HEK293 (cell line): Measurements from ENCODE around the gene CWC25.

Source experiments
- GFI1B ChIP-seq: fragments of 450-650 bp; formaldehyde crosslinking; IDR thresholded peaks from 2 replicates; pipeline ENCODE4 v1.5.1; 2016; ENCODE audit warnings: missing biosample characterization, missing genetic modification characterization
- IKZF3 ChIP-seq: fragments of 450-650 bp; IDR thresholded peaks from 2 replicates; pipeline ENCODE4 v1.5.0; 2018; ENCODE audit warnings: missing biosample characterization, mild to moderate bottlenecking, missing genetic modification characterization, moderate library complexity
- MEIS1 ChIP-seq: sonication (generic); formaldehyde crosslinking; IDR thresholded peaks from 2 replicates; pipeline ENCODE4 v1.8.1; 2022; ENCODE audit warnings: missing genetic modification reagents, mild to moderate bottlenecking, borderline replicate concordance
- PRDM6 ChIP-seq: fragments of 450-650 bp; formaldehyde crosslinking; IDR thresholded peaks from 2 replicates; pipeline ENCODE4 v1.5.1; 2017; ENCODE audit warnings: missing biosample characterization, missing genetic modification characterization
- YY1 ChIP-seq: fragments of 450-650 bp; formaldehyde crosslinking; IDR thresholded peaks from 2 replicates; pipeline ENCODE4 v1.5.1; 2018; ENCODE audit warnings: missing biosample characterization, missing genetic modification characterization
- ZBTB48 ChIP-seq: fragments of 450-650 bp; formaldehyde crosslinking; IDR thresholded peaks from 2 replicates; pipeline ENCODE4 v1.5.1; 2016; ENCODE audit warnings: missing biosample characterization, missing genetic modification characterization
- ZBTB7A ChIP-seq: fragments of 450-650 bp; formaldehyde crosslinking; IDR thresholded peaks from 2 replicates; pipeline ENCODE4 v1.5.1; 2016; ENCODE audit warnings: low read depth, missing biosample characterization, missing genetic modification characterization
- ZFHX2 ChIP-seq: fragments of 450-650 bp; formaldehyde crosslinking; conservative IDR thresholded peaks from 2 replicates; pipeline ENCODE4 v1.5.1; 2016; ENCODE audit warnings: missing biosample characterization, missing genetic modification characterization
- ZFP41 ChIP-seq: fragments of 450-650 bp; formaldehyde crosslinking; IDR thresholded peaks from 2 replicates; pipeline ENCODE4 v1.5.1; 2016; ENCODE audit warnings: missing biosample characterization, missing genetic modification characterization, borderline replicate concordance
- ZFP69B ChIP-seq: fragments of 450-650 bp; formaldehyde crosslinking; IDR thresholded peaks from 2 replicates; pipeline ENCODE4 v1.5.1; 2016; ENCODE audit warnings: missing biosample characterization, missing genetic modification characterization
- ZIC2 ChIP-seq: fragments of 450-650 bp; formaldehyde crosslinking; IDR thresholded peaks from 2 replicates; pipeline ENCODE4 v1.5.1; 2016; ENCODE audit warnings: missing biosample characterization, missing genetic modification characterization
- ZNF114 ChIP-seq: fragments of 450-650 bp; formaldehyde crosslinking; IDR thresholded peaks from 2 replicates; pipeline ENCODE4 v1.5.0; 2017; ENCODE audit warnings: missing biosample characterization, missing genetic modification characterization
- ZNF132 ChIP-seq: fragments of 450-650 bp; formaldehyde crosslinking; IDR thresholded peaks from 2 replicates; pipeline ENCODE4 v1.5.1; 2017; ENCODE audit warnings: missing biosample characterization, missing genetic modification characterization, borderline replicate concordance
- ZNF155 ChIP-seq: fragments of 450-650 bp; formaldehyde crosslinking; IDR thresholded peaks from 2 replicates; pipeline ENCODE4 v1.5.1; 2016; ENCODE audit warnings: missing biosample characterization, missing genetic modification characterization
- ZNF157 ChIP-seq: fragments of 450-650 bp; formaldehyde crosslinking; IDR thresholded peaks from 2 replicates; pipeline ENCODE4 v1.5.1; 2016; ENCODE audit warnings: missing biosample characterization, missing genetic modification characterization
- ZNF174 ChIP-seq: fragments of 450-650 bp; formaldehyde crosslinking; IDR thresholded peaks from 2 replicates; pipeline ENCODE4 v1.5.0; 2017; ENCODE audit warnings: missing biosample characterization, mild to moderate bottlenecking, missing genetic modification characterization
- ZNF274 ChIP-seq, 2 experiments: fragments of 200-500 bp in 1 of 2; fragments of 450-650 bp in 1 of 2; sonication (Bioruptor generic) in 1 of 2; formaldehyde crosslinking in 1 of 2; IDR thresholded peaks; 2 replicates each; pipeline versions ENCODE4 v1.5.1 to v1.6.1; 2014 to 2016; ENCODE audit warnings: borderline replicate concordance in 1 of 2, inconsistent platforms in 1 of 2, low read length in 1 of 2, missing biosample characterization in 1 of 2, missing genetic modification characterization in 1 of 2
- ZNF280C ChIP-seq: fragments of 450-650 bp; formaldehyde crosslinking; IDR thresholded peaks from 2 replicates; pipeline ENCODE4 v1.5.1; 2016; ENCODE audit warnings: missing biosample characterization, missing genetic modification characterization
- ZNF324 ChIP-seq: fragments of 450-650 bp; formaldehyde crosslinking; IDR thresholded peaks from 2 replicates; pipeline ENCODE4 v1.5.1; 2016; ENCODE audit warnings: missing biosample characterization, missing genetic modification characterization
- ZNF341 ChIP-seq: fragments of 450-650 bp; formaldehyde crosslinking; IDR thresholded peaks from 2 replicates; pipeline ENCODE4; 2016; ENCODE audit warnings: low read depth, missing biosample characterization, missing genetic modification characterization
- ZNF37A ChIP-seq: fragments of 450-650 bp; IDR thresholded peaks from 2 replicates; pipeline ENCODE4 v1.5.1; 2018; ENCODE audit warnings: missing biosample characterization, missing genetic modification characterization
- ZNF473 ChIP-seq: fragments of 450-650 bp; formaldehyde crosslinking; IDR thresholded peaks from 2 replicates; pipeline ENCODE4 v1.5.1; 2017; ENCODE audit warnings: missing biosample characterization, missing genetic modification characterization
- ZNF510 ChIP-seq: fragments of 450-650 bp; formaldehyde crosslinking; IDR thresholded peaks from 2 replicates; pipeline ENCODE4 v1.5.1; 2018; ENCODE audit warnings: mild to moderate bottlenecking, missing genetic modification characterization, missing biosample characterization; ENCODE audit not compliant: insufficient replicate concordance
- ZNF529 ChIP-seq: fragments of 450-650 bp; formaldehyde crosslinking; IDR thresholded peaks from 2 replicates; pipeline ENCODE4 v1.5.1; 2017; ENCODE audit warnings: missing genetic modification characterization, missing biosample characterization; ENCODE audit not compliant: insufficient replicate concordance
- ZNF549 ChIP-seq: fragments of 450-650 bp; IDR thresholded peaks from 2 replicates; pipeline ENCODE4 v1.5.1; 2018; ENCODE audit warnings: missing biosample characterization, missing genetic modification characterization, mild to moderate bottlenecking, inconsistent platforms, moderate library complexity
- ZNF623 ChIP-seq: fragments of 450-650 bp; formaldehyde crosslinking; IDR thresholded peaks from 2 replicates; pipeline ENCODE4 v1.5.1; 2016; ENCODE audit warnings: missing biosample characterization, missing genetic modification characterization
- ZNF629 ChIP-seq: fragments of 450-650 bp; formaldehyde crosslinking; IDR thresholded peaks from 2 replicates; pipeline ENCODE4 v1.5.1; 2017; ENCODE audit warnings: missing biosample characterization, missing genetic modification characterization
- ZNF658 ChIP-seq: fragments of 450-650 bp; formaldehyde crosslinking; IDR thresholded peaks from 2 replicates; pipeline ENCODE4; 2016; ENCODE audit warnings: missing biosample characterization, missing genetic modification characterization
- ZNF768 ChIP-seq: fragments of 450-650 bp; formaldehyde crosslinking; IDR thresholded peaks from 2 replicates; pipeline ENCODE4 v1.5.1; 2018; ENCODE audit warnings: missing biosample characterization, mild to moderate bottlenecking, missing genetic modification characterization
- TF ChIP-seq, protein P1 (sequence below): fragments of 450-650 bp; formaldehyde crosslinking; conservative IDR thresholded peaks from 2 replicates; pipeline ENCODE4 v1.5.1; 2016; ENCODE audit warnings: low read depth, missing biosample characterization, missing genetic modification characterization
- TF ChIP-seq, protein P2 (sequence below): fragments of 450-650 bp; formaldehyde crosslinking; IDR thresholded peaks from 2 replicates; pipeline ENCODE4 v1.5.1; 2016; ENCODE audit warnings: missing biosample characterization, missing genetic modification characterization

Gene CWC25

GRCh38 chr17:38853292-38854219, 28.4 kb upstream of the CWC25 start, which contains the start of gene RPL23 (continued):
- TF ChIP-seq, protein P1, sequence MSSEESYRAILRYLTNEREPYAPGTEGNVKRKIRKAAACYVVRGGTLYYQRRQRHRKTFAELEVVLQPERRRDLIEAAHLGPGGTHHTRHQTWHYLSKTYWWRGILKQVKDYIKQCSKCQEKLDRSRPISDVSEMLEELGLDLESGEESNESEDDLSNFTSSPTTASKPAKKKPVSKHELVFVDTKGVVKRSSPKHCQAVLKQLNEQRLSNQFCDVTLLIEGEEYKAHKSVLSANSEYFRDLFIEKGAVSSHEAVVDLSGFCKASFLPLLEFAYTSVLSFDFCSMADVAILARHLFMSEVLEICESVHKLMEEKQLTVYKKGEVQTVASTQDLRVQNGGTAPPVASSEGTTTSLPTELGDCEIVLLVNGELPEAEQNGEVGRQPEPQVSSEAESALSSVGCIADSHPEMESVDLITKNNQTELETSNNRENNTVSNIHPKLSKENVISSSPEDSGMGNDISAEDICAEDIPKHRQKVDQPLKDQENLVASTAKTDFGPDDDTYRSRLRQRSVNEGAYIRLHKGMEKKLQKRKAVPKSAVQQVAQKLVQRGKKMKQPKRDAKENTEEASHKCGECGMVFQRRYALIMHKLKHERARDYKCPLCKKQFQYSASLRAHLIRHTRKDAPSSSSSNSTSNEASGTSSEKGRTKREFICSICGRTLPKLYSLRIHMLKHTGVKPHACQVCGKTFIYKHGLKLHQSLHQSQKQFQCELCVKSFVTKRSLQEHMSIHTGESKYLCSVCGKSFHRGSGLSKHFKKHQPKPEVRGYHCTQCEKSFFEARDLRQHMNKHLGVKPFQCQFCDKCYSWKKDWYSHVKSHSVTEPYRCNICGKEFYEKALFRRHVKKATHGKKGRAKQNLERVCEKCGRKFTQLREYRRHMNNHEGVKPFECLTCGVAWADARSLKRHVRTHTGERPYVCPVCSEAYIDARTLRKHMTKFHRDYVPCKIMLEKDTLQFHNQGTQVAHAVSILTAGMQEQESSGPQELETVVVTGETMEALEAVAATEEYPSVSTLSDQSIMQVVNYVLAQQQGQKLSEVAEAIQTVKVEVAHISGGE (tag by site-specific recombination): peak; percentile 74
- no peak for TF ChIP-seq GFI1B (tag by site-specific recombination)
- no peak for TF ChIP-seq ZNF114 (tag by site-specific recombination)
- no peak for TF ChIP-seq ZNF274 (IDR thresholded peaks at IDR 0.05; ENCODE audit: low read length)
- no peak for TF ChIP-seq ZNF274 (tag by site-specific recombination; IDR thresholded peaks at IDR 0.05; ENCODE audit: borderline replicate concordance)
- no peak for TF ChIP-seq ZNF768
- TF ChIP-seq MEIS1 (CRISPR knock-in tag): no peak
- TF ChIP-seq ZNF629 (tag by site-specific recombination): peak; percentile 100
- TF ChIP-seq ZNF623: no peak
- TF ChIP-seq YY1 (tag by site-specific recombination): peak; percentile 69
- TF ChIP-seq ZNF341: peak; percentile 39; the same call in 1 of the 2 replicates
- TF ChIP-seq PRDM6 (tag by site-specific recombination): no peak
- TF ChIP-seq ZNF37A: no peak
- TF ChIP-seq ZNF324: peak; percentile 61; the same call in 1 of the 2 replicates
- 0 out of 2 replicates have a peak, but pooled peaks have one; percentile 45 for TF ChIP-seq IKZF3 (tag by site-specific recombination)
- no peak for TF ChIP-seq ZNF174 (tag by site-specific recombination)
- TF ChIP-seq ZFHX2 (tag by site-specific recombination): peak; percentile 66
- no peak for TF ChIP-seq ZNF132 (tag by site-specific recombination)
- TF ChIP-seq ZFP69B (tag by site-specific recombination): peak; percentile 74
- TF ChIP-seq ZNF473 (tag by site-specific recombination): no peak
- TF ChIP-seq ZBTB48 (tag by site-specific recombination): peak; percentile 44; the same call in 1 of the 2 replicates
- TF ChIP-seq ZNF529 (tag by site-specific recombination): no peak
- TF ChIP-seq ZNF157 (tag by site-specific recombination): no peak
- no peak for TF ChIP-seq ZNF549 (tag by site-specific recombination)
- no peak for TF ChIP-seq ZNF510 (tag by site-specific recombination)
- TF ChIP-seq ZBTB7A (tag by site-specific recombination): no peak
- TF ChIP-seq, protein P2, sequence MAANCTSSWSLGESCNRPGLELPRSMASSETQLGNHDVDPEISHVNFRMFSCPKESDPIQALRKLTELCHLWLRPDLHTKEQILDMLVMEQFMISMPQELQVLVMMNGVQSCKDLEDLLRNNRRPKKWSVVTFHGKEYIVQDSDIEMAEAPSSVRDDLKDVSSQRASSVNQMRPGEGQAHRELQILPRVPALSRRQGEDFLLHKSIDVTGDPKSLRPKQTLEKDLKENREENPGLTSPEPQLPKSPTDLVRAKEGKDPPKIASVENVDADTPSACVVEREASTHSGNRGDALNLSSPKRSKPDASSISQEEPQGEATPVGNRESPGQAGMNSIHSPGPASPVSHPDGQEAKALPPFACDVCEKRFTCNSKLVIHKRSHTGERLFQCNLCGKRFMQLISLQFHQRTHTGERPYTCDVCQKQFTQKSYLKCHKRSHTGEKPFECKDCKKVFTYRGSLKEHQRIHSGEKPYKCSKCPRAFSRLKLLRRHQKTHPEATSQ: no peak
- TF ChIP-seq ZIC2: no peak
- TF ChIP-seq ZFP41 (tag by site-specific recombination): no peak
- TF ChIP-seq ZNF280C (tag by site-specific recombination): no peak
- TF ChIP-seq ZNF658: no peak
- no peak for TF ChIP-seq ZNF155 (tag by site-specific recombination)
